ENCODE data around the gene TEX29.

GRCh38 chr13:111361046-111361872, 40.8 kb downstream of the TEX29 start:
- TF ChIP-seq POLR2A (IDR thresholded peaks at IDR 0.05): no peak
- TF ChIP-seq, protein P1, sequence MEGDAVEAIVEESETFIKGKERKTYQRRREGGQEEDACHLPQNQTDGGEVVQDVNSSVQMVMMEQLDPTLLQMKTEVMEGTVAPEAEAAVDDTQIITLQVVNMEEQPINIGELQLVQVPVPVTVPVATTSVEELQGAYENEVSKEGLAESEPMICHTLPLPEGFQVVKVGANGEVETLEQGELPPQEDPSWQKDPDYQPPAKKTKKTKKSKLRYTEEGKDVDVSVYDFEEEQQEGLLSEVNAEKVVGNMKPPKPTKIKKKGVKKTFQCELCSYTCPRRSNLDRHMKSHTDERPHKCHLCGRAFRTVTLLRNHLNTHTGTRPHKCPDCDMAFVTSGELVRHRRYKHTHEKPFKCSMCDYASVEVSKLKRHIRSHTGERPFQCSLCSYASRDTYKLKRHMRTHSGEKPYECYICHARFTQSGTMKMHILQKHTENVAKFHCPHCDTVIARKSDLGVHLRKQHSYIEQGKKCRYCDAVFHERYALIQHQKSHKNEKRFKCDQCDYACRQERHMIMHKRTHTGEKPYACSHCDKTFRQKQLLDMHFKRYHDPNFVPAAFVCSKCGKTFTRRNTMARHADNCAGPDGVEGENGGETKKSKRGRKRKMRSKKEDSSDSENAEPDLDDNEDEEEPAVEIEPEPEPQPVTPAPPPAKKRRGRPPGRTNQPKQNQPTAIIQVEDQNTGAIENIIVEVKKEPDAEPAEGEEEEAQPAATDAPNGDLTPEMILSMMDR (IDR thresholded peaks at IDR 0.05): no peak
